ENCODE data around the gene DAP3.
"Not testable (repeated sequence)": the region's sequence is repeated elsewhere in the genome, so short reads cannot be mapped to it uniquely, and the experiment has no call there.

Gene DAP3

DNA sequence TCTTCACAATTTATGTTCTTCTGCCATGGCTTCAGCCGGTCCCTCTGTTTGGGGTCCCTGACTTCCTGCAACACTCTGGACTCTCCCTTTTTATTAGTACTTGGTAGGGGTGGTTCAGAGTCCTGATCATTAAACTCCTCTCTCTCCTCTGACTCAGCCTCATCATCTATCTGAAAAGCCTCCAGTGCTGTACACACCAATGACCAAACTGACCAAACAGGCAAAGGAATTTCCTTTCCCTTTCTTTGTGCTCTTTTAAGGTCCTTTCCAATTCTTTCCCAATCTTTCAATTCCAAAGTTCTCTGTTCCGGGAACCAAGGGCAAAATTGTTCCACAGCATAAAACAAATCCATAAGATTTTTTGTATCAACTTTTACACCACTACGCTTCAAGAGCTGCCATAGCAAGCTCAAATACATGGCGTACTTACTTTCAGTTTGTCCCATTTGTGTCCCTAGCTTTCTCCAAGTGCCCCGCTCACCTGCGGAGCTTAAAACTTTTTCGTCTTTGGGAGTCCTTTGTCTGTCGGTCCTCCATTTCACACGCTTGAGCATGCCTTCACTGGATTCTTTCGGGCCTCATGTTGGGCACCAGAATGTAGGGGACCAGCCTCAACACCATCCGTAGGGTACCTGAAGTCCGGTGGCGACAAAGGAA is 9.6 kb downstream of the DAP3 start:
- no peak for TF ChIP-seq MYC (IDR thresholded peaks at IDR 0.05; ENCODE audit: low read depth, low read length)
- no peak for TF ChIP-seq CTCF (IDR thresholded peaks at IDR 0.05; ENCODE audit: low read depth, low read length)
- TF ChIP-seq POLR2A (IDR thresholded peaks at IDR 0.05; ENCODE audit: extremely low read depth, insufficient read length), result no peak
- TF ChIP-seq, protein P1, sequence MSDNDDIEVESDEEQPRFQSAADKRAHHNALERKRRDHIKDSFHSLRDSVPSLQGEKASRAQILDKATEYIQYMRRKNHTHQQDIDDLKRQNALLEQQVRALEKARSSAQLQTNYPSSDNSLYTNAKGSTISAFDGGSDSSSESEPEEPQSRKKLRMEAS (IDR thresholded peaks at IDR 0.05; ENCODE audit: low read depth, low read length), result no peak
- no peak for DNase-seq (ENCODE audit: low read depth)

DNA sequence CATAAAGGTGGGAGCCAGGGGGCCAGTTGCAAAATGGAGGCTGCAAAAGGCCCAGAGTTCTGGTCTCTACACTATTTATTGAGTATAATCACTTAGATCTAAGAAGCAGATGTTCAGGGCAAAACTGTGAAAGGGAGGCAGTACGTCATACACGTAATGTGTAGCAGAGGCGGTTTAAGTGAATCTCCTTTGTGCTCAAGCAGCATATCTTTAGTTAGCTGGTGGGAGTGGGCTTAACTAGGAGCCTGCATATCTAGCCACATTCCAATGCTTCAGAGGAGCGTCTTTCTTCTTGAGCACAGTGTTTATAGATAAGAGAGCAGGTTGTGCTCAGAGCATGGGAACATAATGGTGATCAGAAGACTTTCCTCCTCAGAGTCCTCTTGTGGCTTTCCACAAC is 10.2 kb downstream of the DAP3 start:
- DNase-seq (ENCODE audit: low read depth); H3K4me3 ChIP-seq (ENCODE audit: low read depth, low read length): not testable (repeated sequence)

More for the DNA sequence above, 9.6 kb downstream of the DAP3 start:
- no peak overlapping the region for H3K4me3 ChIP-seq (ENCODE audit: low read depth, low read length)

GRCh38 chr1:155701675-155702074 is 12.8 kb downstream of the DAP3 start:
- not testable (repeated sequence) for DNase-seq (ENCODE audit: low read depth); H3K4me3 ChIP-seq (ENCODE audit: low read depth, low read length)

DNA sequence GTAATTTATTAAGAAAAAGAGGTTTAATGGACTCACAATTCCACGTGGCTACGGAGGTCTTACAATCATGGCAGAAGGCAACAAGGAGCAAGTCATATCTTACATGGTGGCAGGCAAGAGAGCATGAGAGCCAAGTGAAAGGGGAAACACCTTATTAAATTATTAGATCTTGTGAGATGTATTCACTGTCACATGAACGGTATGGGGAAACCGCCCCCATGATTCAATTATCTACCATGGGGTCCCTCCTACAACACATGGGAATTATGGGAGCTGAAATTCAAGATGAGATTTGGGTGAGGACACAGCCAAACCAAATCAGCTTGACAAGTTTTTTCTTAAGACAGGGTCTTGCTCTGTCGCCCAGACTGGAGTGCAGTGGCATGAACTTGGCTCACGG is 14.3 kb downstream of the DAP3 start:
- no peak for DNase-seq (ENCODE audit: low read depth)
- TF ChIP-seq, protein P1 (IDR thresholded peaks at IDR 0.05; ENCODE audit: low read depth, low read length), result no peak
- TF ChIP-seq POLR2A (IDR thresholded peaks at IDR 0.05; ENCODE audit: extremely low read depth, insufficient read length) (no peak), MYC (IDR thresholded peaks at IDR 0.05; ENCODE audit: low read depth, low read length) (no peak), CTCF (IDR thresholded peaks at IDR 0.05; ENCODE audit: low read depth, low read length) (no peak)
- no peak overlapping the region for H3K4me3 ChIP-seq (ENCODE audit: low read depth, low read length)

DNA sequence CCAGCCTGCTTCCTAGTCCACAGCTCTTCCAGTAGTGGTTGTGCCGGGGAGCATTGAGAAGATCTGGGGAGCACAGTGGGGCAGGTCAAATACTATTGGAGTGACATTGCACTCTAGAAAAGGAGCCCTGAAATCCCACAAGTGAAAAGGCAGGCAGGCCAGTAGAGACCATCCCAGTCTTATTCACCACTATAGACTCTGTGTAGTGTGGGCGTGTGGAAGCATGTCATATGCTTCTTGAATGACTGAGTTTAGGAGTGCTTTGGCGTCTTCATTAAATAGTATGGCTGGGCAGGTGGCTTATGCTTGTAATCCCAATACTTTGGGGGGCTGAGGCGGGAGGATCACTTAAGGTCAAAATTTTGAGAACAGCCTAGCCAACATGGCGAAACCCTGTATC is 15.5 kb downstream of the DAP3 start:
- H3K4me3 ChIP-seq (ENCODE audit: low read depth, low read length); DNase-seq (ENCODE audit: low read depth): not testable (repeated sequence)

- TF ChIP-seq, protein P1 (IDR thresholded peaks at IDR 0.05; ENCODE audit: low read depth, low read length), result no peak
- TF ChIP-seq CTCF (IDR thresholded peaks at IDR 0.05; ENCODE audit: low read depth, low read length) (no peak), POLR2A (IDR thresholded peaks at IDR 0.05; ENCODE audit: extremely low read depth, insufficient read length) (no peak), MYC (IDR thresholded peaks at IDR 0.05; ENCODE audit: low read depth, low read length) (no peak)
- H3K4me3 ChIP-seq (ENCODE audit: low read depth, low read length), result no peak overlapping the region
- peak; percentile 13 for DNase-seq (ENCODE audit: low read depth)
Measured at GRCh38 chr1:155706139-155706538, 17.2 kb downstream of the DAP3 start.

GRCh38 chr1:155709391-155709790 is 20.5 kb downstream of the DAP3 start:
- no peak overlapping the region for H3K4me3 ChIP-seq (ENCODE audit: low read depth, low read length)
- DNase-seq (ENCODE audit: low read depth), result no peak
- TF ChIP-seq POLR2A (IDR thresholded peaks at IDR 0.05; ENCODE audit: extremely low read depth, insufficient read length), result no peak
- TF ChIP-seq CTCF (IDR thresholded peaks at IDR 0.05; ENCODE audit: low read depth, low read length), result no peak
- TF ChIP-seq, protein P1 (IDR thresholded peaks at IDR 0.05; ENCODE audit: low read depth, low read length), result no peak
- no peak for TF ChIP-seq MYC (IDR thresholded peaks at IDR 0.05; ENCODE audit: low read depth, low read length)

- H3K4me3 ChIP-seq (ENCODE audit: low read depth, low read length); DNase-seq (ENCODE audit: low read depth): not testable (repeated sequence)
Measured at GRCh38 chr1:155711457-155711856, 22.6 kb downstream of the DAP3 start.

GRCh38 chr1:155712636-155713035 is 23.7 kb downstream of the DAP3 start:
- not testable (repeated sequence) for H3K4me3 ChIP-seq (ENCODE audit: low read depth, low read length)
- peak; percentile 15 for DNase-seq (ENCODE audit: low read depth)

Data from NB4 (cell line).